Sigmoid colon (tissue), 3 donors: ENCODE results near the gene ADNP2.

Experiments used
- CTCF ChIP-seq, 4 experiments: fragments of 450-650 bp in 3 of 4; fragments of 200-600 bp in 1 of 4; IDR thresholded peaks; one replicate each; pipeline ENCODE4 v1.5.1; 2016 to 2019; ENCODE audit warnings: antibody characterized with exemption in 4 of 4, mild to moderate bottlenecking in 3 of 4, moderate library complexity in 2 of 4
- POLR2A ChIP-seq, 2 donors: fragments of 450-650 bp; IDR thresholded peaks; one replicate each; pipeline ENCODE4 v1.6.1; 2016; ENCODE audit warnings: antibody characterized with exemption in 2 of 2, mild to moderate bottlenecking in 2 of 2, moderate library complexity in 2 of 2

GRCh38 chr18:80145196-80145804 lies 36.2 kb downstream of the ADNP2 start:
- TF ChIP-seq CTCF (IDR thresholded peaks at IDR 0.05) (no peak), POLR2A (IDR thresholded peaks at IDR 0.05) (no peak)
